Neural cell (in vitro differentiated cells): Measurements from ENCODE around the gene DHRS7. TPM values are rescaled to one million over a fixed set of nuclear protein-coding genes. Genes with fewer than 3 reads are reported as not detected.

ENCODE experiments used
- H2AFZ ChIP-seq: fragments of 200-600, 300-800 bp; sonication (generic), shearing (Covaris generic); 2 replicates; pipeline ENCODE4 v1.6.0; 2014; ENCODE audit warnings: low read depth, mild to moderate bottlenecking, antibody characterized with exemption, low read length, moderate library complexity
- H3F3A ChIP-seq: fragments of 200-600 bp; shearing (Covaris generic); 2 replicates; pipeline ENCODE4 v1.6.1; 2016; ENCODE audit warnings: mild to moderate bottlenecking, moderate library complexity, mixed read lengths, antibody characterized with exemption, low read length; ENCODE audit not compliant: insufficient read depth, poor library complexity, severe bottlenecking
- H3K27ac ChIP-seq: fragments of 200-600, 300-800 bp; sonication (generic), shearing (Covaris generic); 2 replicates; pipeline ENCODE4 v1.5.1; 2014; ENCODE audit warnings: mild to moderate bottlenecking, low read length, moderate library complexity
- H3K27me3 ChIP-seq: fragments of 300-800, 200-600 bp; sonication (generic), shearing (Covaris generic); 2 replicates; pipeline ENCODE4 v1.6.0; 2014; ENCODE audit warnings: mild to moderate bottlenecking, low read depth, low read length, moderate library complexity; ENCODE audit not compliant: insufficient read depth
- H3K36me3 ChIP-seq: fragments of 300-800, 200-600 bp; sonication (generic), shearing (Covaris generic); 2 replicates; pipeline ENCODE4 v1.5.1; 2014; ENCODE audit warnings: mild to moderate bottlenecking, antibody characterized with exemption, low read length, moderate library complexity; ENCODE audit not compliant: insufficient read depth
- H3K4me2 ChIP-seq: fragments of 300-800, 200-600 bp; sonication (generic), shearing (Covaris generic); 2 replicates; pipeline ENCODE4 v1.6.0; 2014; ENCODE audit warnings: mild to moderate bottlenecking, low read length
- H3K4me3 ChIP-seq: fragments of 300-800, 200-600 bp; sonication (generic), shearing (Covaris generic); 2 replicates; pipeline ENCODE4 v1.5.1; 2014; ENCODE audit warnings: mild to moderate bottlenecking, low read length, moderate library complexity
- H3K79me2 ChIP-seq: fragments of 200-600 bp; shearing (Covaris generic); replicated peaks from 2 replicates; pipeline ENCODE4 v1.6.0; 2014; ENCODE audit warnings: mild to moderate bottlenecking, low read length, moderate library complexity; ENCODE audit not compliant: insufficient read depth
- H3K9ac ChIP-seq: fragments of 300-800, 200-600 bp; sonication (generic), shearing (Covaris generic); 2 replicates; pipeline ENCODE4 v1.6.1; 2016; ENCODE audit warnings: mild to moderate bottlenecking, low read length, mixed read lengths
- H3K9me2 ChIP-seq: fragments of 200-600 bp; shearing (Covaris generic); 2 replicates; pipeline ENCODE4 v1.6.1; 2016; ENCODE audit warnings: mild to moderate bottlenecking, low read length, mixed read lengths; ENCODE audit not compliant: insufficient read depth
- H3K9me3 ChIP-seq: fragments of 200-600, 300-800 bp; sonication (generic), shearing (Covaris generic); 2 replicates; pipeline ENCODE4 v1.6.1; 2016; ENCODE audit warnings: mild to moderate bottlenecking, mixed run types, low read length, moderate library complexity, mixed read lengths
- H4K20me1 ChIP-seq: fragments of 200-600 bp; shearing (Covaris generic); 2 replicates; pipeline ENCODE4 v1.6.1; 2016; ENCODE audit warnings: mild to moderate bottlenecking, mixed run types; ENCODE audit not compliant: insufficient read depth
- EP300 ChIP-seq: fragments of 450-650 bp; conservative IDR thresholded peaks from 2 replicates; pipeline ENCODE4 v1.6.1; 2014; ENCODE audit warnings: antibody characterized with exemption, mild to moderate bottlenecking, moderate library complexity; ENCODE audit not compliant: poor library complexity, severe bottlenecking
- EZH2 ChIP-seq: fragments of 200-600, 300-800 bp; shearing (Covaris generic), sonication (generic); IDR thresholded peaks from 2 replicates; pipeline ENCODE4 v1.6.1; 2014; ENCODE audit warnings: antibody characterized with exemption, low read length, borderline replicate concordance, mild to moderate bottlenecking; ENCODE audit not compliant: insufficient read depth, poor library complexity, severe bottlenecking
- MXI1 ChIP-seq: fragments of 450-650 bp; conservative IDR thresholded peaks from 2 replicates; pipeline ENCODE4 v1.6.1; 2014; ENCODE audit warnings: antibody characterized with exemption, mild to moderate bottlenecking; ENCODE audit not compliant: poor library complexity, severe bottlenecking
- POLR2AphosphoS5 ChIP-seq: IDR thresholded peaks from 2 replicates; pipeline ENCODE4 v1.6.1; 2012
- RAD21 ChIP-seq: fragments of 450-650 bp; conservative IDR thresholded peaks from 2 replicates; pipeline ENCODE4 v1.6.1; 2014; ENCODE audit warnings: antibody characterized with exemption, mild to moderate bottlenecking, moderate library complexity
- SMC3 ChIP-seq: fragments of 450-650 bp; conservative IDR thresholded peaks from 2 replicates; pipeline ENCODE4 v1.6.1; 2014; ENCODE audit warnings: antibody characterized with exemption, mild to moderate bottlenecking, moderate library complexity; ENCODE audit not compliant: poor library complexity
- TAF1 ChIP-seq: IDR thresholded peaks from 2 replicates; pipeline ENCODE4 v1.6.1; 2012; ENCODE audit warnings: low read depth
- polyA plus RNA-seq: library from polyadenylated mRNA; depleted of rRNA; stranded (reverse); fragments of >200 nt; gene quantifications from 2 replicates; pipeline ENCODE4 v1.2.3, GENCODE V29; 2014
- TF ChIP-seq, protein P1 (sequence below): fragments of 450-650 bp; IDR thresholded peaks from 2 replicates; pipeline ENCODE4 v1.5.1; 2014; ENCODE audit warnings: antibody characterized with exemption, mild to moderate bottlenecking, moderate library complexity; ENCODE audit not compliant: poor library complexity, severe bottlenecking
- TF ChIP-seq, protein P2 (sequence below): IDR thresholded peaks from 2 replicates; pipeline ENCODE4 v1.6.1; 2012; ENCODE audit warnings: borderline replicate concordance

DHRS7 gene
- polyA plus RNA-seq, 1 donor from 2014 or later, result 89.6 TPM

DNA sequence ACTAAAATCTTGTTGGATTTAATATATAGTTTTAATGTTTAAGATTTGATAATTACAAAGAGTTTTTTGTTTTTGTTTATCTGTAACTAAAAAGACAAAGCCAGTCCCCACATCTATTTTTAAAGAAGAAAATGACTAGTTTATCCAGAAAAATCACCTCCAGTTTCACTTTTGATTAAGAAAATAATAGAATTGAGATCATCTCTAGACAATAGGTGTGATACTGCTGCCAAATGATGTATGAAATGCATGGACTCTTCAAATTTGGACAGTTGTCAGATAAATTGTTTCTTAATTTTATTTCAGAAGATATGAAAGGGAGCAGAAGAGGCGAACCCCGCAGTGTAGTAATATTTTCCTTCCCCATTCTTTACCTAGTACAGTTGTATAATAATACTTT lies 53.5 kb downstream of the DHRS7 start:
- Histone ChIP-seq H3K79me2 (peaks cover 31% of the 10 kb centered on the region), H3K4me2 (no peak overlapping the region), H3F3A (no peaks in the 10 kb centered on the region), H3K27me3 (no peaks in the 10 kb centered on the region), H3K9me2 (no peaks in the 10 kb centered on the region), H3K4me3 (no peak overlapping the region), H3K36me3 (peaks cover 5% of the 10 kb centered on the region), H2AFZ (no peak overlapping the region), H4K20me1 (no peaks in the 10 kb centered on the region), H3K9ac (no peak overlapping the region), H3K9me3 (no peaks in the 10 kb centered on the region), H3K27ac (no peak overlapping the region)
- no peak for TF ChIP-seq TAF1
- no peak for TF ChIP-seq POLR2AphosphoS5
- TF ChIP-seq EZH2, result no peak
- no peak for TF ChIP-seq RAD21
- TF ChIP-seq, protein P1, sequence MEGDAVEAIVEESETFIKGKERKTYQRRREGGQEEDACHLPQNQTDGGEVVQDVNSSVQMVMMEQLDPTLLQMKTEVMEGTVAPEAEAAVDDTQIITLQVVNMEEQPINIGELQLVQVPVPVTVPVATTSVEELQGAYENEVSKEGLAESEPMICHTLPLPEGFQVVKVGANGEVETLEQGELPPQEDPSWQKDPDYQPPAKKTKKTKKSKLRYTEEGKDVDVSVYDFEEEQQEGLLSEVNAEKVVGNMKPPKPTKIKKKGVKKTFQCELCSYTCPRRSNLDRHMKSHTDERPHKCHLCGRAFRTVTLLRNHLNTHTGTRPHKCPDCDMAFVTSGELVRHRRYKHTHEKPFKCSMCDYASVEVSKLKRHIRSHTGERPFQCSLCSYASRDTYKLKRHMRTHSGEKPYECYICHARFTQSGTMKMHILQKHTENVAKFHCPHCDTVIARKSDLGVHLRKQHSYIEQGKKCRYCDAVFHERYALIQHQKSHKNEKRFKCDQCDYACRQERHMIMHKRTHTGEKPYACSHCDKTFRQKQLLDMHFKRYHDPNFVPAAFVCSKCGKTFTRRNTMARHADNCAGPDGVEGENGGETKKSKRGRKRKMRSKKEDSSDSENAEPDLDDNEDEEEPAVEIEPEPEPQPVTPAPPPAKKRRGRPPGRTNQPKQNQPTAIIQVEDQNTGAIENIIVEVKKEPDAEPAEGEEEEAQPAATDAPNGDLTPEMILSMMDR, result no peak
- no peak for TF ChIP-seq SMC3

DNA sequence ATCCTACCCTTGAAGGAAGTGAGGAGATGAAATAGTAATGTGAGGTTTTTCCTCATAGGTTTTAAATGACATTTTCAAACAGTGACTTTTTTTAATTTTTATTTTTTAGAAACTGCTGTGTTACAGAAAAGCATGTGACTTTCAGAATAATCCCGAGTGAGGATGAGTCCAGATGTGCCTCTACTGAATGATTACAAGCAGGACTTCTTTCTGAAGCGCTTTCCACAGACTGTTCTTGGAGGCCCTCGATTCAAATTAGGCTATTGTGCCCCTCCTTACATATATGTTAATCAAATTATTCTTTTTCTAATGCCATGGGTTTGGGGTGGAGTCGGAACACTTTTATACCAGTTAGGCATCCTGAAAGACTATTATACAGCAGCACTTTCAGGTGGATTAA lies 57.7 kb downstream of the DHRS7 start:
- H3K36me3 ChIP-seq, result peaks cover 5% of the 10 kb centered on the region
- H3K27me3 ChIP-seq, result no peaks in the 10 kb centered on the region
- H3K79me2 ChIP-seq, result peaks cover 61% of the 10 kb centered on the region
- no peaks in the 10 kb centered on the region for H3K9me3 ChIP-seq
- H2AFZ ChIP-seq, result no peak overlapping the region
- H3K9ac ChIP-seq, result no peak overlapping the region
- H3K4me3 ChIP-seq, result no peak overlapping the region
- H3K9me2 ChIP-seq, result no peaks in the 10 kb centered on the region
- no peak overlapping the region for H3K27ac ChIP-seq
- H3K4me2 ChIP-seq, result no peak overlapping the region
- H4K20me1 ChIP-seq, result no peaks in the 10 kb centered on the region
- TF ChIP-seq SMC3 (no peak), RAD21 (no peak), EZH2 (no peak), POLR2AphosphoS5 (no peak), EP300 (no peak), TAF1 (no peak), MXI1 (no peak)
- TF ChIP-seq, protein P2, sequence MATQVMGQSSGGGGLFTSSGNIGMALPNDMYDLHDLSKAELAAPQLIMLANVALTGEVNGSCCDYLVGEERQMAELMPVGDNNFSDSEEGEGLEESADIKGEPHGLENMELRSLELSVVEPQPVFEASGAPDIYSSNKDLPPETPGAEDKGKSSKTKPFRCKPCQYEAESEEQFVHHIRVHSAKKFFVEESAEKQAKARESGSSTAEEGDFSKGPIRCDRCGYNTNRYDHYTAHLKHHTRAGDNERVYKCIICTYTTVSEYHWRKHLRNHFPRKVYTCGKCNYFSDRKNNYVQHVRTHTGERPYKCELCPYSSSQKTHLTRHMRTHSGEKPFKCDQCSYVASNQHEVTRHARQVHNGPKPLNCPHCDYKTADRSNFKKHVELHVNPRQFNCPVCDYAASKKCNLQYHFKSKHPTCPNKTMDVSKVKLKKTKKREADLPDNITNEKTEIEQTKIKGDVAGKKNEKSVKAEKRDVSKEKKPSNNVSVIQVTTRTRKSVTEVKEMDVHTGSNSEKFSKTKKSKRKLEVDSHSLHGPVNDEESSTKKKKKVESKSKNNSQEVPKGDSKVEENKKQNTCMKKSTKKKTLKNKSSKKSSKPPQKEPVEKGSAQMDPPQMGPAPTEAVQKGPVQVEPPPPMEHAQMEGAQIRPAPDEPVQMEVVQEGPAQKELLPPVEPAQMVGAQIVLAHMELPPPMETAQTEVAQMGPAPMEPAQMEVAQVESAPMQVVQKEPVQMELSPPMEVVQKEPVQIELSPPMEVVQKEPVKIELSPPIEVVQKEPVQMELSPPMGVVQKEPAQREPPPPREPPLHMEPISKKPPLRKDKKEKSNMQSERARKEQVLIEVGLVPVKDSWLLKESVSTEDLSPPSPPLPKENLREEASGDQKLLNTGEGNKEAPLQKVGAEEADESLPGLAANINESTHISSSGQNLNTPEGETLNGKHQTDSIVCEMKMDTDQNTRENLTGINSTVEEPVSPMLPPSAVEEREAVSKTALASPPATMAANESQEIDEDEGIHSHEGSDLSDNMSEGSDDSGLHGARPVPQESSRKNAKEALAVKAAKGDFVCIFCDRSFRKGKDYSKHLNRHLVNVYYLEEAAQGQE, result no peak
- TF ChIP-seq, protein P1, result no peak
- no peaks in the 10 kb centered on the region for H3F3A ChIP-seq
